ENCODE measurements around the gene SCARB1.

GRCh38 chr12:124797321-124797720, 66.3 kb downstream of the SCARB1 start:
- no peak for TF ChIP-seq CTCF (IDR thresholded peaks at IDR 0.05)
- no peak for TF ChIP-seq POLR2AphosphoS5 (IDR thresholded peaks at IDR 0.05)
